Stimulated activated CD8-positive, alpha-beta memory T cell treated with anti-CD3 and anti-CD28 coated beads, Interleukin-12 subunit alpha, Interleukin-12 subunit beta, amount 100 ng/mL, for 4 hours (primary cell): ENCODE results near the gene IPO8.
"Not testable (repeated sequence)": the region's sequence is repeated elsewhere in the genome, so short reads cannot be mapped to it uniquely, and the experiment has no call there.

Source experiments
- DNase-seq: peaks from one replicate; pipeline ENCODE4 v3.0.0-alpha.2; 2020; ENCODE audit warnings: low read depth

IPO8 gene

DNA sequence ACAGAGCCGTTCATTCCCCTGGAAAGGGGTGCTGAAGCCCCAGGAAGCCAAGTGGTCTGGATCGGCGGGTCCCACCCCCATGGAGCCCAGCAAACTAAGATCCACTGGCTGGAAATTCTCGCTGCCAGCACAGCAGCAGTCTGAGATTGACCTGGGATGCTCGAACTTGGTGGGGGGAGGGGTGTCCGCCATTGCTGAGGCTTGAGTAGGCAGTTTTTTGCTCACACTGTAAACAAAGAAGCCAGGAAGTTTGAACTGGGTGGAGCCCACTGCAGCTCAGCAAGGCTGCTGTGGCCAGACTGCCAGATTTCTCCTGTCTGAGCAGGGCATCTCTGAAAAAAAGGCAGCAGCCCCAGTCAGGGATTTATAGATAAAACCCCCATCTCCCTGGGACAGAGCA, 91.4 kb downstream of the IPO8 start:
- not testable (repeated sequence) for DNase-seq

- no peak for DNase-seq
Observed at GRCh38 chr12:30603129-30603528, 92.5 kb downstream of the IPO8 start.

GRCh38 chr12:30602678-30603077, 93.0 kb downstream of the IPO8 start:
- DNase-seq = no peak

DNA sequence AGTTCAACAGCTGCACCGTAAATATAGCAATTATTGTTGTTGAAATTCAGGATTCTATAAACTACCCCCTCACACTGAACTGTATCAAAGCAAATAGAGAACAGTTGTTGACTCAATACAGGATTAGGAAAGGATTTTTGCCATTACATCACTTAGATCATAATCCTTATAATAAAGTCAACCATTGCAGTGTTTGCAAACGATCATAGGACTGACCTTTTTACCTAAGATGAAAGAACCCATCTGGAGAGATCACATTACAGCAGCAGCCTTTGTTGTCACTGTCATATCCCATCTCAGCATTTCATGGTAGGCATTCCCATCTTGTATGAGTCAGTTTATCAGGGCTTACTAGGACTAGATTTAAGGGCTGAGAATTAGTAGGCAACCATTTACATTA, 96.1 kb downstream of the IPO8 start:
- no peak for DNase-seq

- no peak for DNase-seq
Observed at GRCh38 chr12:30598889-30599288, 96.8 kb downstream of the IPO8 start.

DNA sequence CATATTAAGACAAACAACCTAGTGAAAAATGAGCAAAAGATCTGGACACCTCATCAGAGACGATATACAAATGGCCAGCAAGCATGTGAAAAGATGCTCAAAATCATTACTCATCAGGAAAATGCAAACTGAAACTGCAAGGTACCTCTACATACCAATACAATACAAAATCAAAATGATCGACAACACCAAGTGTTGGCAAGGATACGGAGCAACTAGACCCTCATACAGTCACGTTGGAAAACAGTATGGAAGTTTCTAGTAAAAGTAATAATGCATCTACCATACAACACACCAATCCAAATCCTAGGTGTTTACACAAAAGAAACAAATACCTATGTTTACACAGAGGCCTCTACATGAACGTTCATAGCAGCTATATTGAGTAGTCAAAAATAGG, 99.9 kb downstream of the IPO8 start:
- DNase-seq = no peak

DNA sequence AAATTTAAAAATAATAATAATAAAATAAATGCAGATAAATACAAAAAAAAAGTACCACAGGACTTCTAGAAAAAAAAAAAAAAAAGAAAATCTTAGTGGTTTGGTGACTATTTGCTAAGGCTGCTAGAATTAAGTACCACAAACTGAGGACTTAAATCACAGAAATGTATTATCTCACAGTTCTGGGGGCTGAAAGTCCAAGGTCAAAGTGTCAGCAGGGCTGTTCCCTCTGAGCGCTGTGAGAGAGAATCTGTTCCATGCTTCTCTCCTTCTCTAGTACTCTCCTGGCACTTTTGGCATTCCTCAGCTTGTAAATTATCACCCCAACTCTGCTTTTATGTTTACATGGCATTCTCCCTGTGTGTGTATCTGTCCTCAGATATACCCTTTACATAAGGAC, 101.2 kb downstream of the IPO8 start:
- DNase-seq = no peak

GRCh38 chr12:30588572-30588971, 107.1 kb downstream of the IPO8 start:
- not testable (repeated sequence) for DNase-seq

GRCh38 chr12:30587782-30588181, 107.9 kb downstream of the IPO8 start:
- no peak for DNase-seq

GRCh38 chr12:30585877-30586276, 109.8 kb downstream of the IPO8 start:
- DNase-seq = no peak

GRCh38 chr12:30582943-30583342, 112.7 kb downstream of the IPO8 start:
- no peak for DNase-seq

DNA sequence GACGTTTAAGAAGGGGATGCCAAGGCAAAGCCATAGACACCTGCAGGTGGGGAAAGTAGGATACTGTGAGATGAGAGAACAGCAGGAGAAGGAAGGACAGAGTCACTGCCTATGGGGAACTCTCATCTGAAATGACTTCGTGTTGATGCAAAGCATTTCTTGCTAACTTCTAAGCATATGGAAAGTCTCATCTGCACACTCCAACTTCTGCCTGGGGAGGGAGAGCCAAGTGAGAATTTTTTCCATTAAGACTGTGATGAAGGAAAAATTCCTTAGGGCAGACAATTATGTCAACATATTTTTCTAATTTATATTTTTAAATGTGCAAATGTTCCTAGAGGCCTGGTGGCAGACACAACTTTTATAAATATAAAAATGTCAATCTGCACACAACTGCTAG, 115.3 kb downstream of the IPO8 start:
- DNase-seq = no peak
